Adrenal gland (tissue), 12 donors: ENCODE data around the gene ZCCHC3. TPM values are rescaled to one million over a fixed set of nuclear protein-coding genes. Genes with fewer than 3 reads are reported as not detected.

Experiments used
- DNase-seq, 7 donors: peaks; one replicate each; pipeline ENCODE4 v3.0.0-alpha.2; 2019 to 2020
- H3K27ac ChIP-seq, 5 donors: fragments of 200-600 bp; sonication (generic) in 4 of 5; 1 replicate in 3 of 5; 2 replicates in 2 of 5; pipeline versions ENCODE4 v1.5.1 to v1.8.0; 2016 to 2020; ENCODE audit warnings: mild to moderate bottlenecking in 1 of 5
- H3K27me3 ChIP-seq: fragments of 200-600 bp; 2 replicates; pipeline ENCODE4 v1.8.0; 2021
- H3K36me3 ChIP-seq, 2 donors: fragments of 200-600 bp; replicated peaks in 1 of 2; 1 replicate in 1 of 2; 2 replicates in 1 of 2; pipeline versions ENCODE4 v1.5.1 to v1.8.0; 2018 to 2022
- H3K4me1 ChIP-seq, 2 donors: fragments of 200-600 bp; replicated peaks in 1 of 2; 1 replicate in 1 of 2; 2 replicates in 1 of 2; pipeline versions ENCODE4 v1.5.1 to v1.8.0; 2018 to 2021
- H3K4me3 ChIP-seq, 4 donors: fragments of 200-600 bp; sonication (generic) in 3 of 4; one replicate each; pipeline ENCODE4 v1.5.1; 2016 to 2018
- H3K9me3 ChIP-seq, 3 donors: fragments of 200-600 bp; sonication (generic) in 1 of 3; replicated peaks in 1 of 3; 1 replicate in 2 of 3; 2 replicates in 1 of 3; pipeline versions ENCODE4 v1.5.1 to v1.8.0; 2016 to 2021
- POLR2A ChIP-seq, 2 donors: fragments of 450-650 bp; IDR thresholded peaks; one replicate each; pipeline ENCODE4 v1.6.1; 2017; ENCODE audit warnings: antibody characterized with exemption in 2 of 2, mild to moderate bottlenecking in 2 of 2, moderate library complexity in 1 of 2
- WGBS, 4 donors: extraction: QIAGEN DNeasy Blood & Tissue Kit in 2 of 4; methylation state at CpG; one replicate each; pipeline versions ENCODE4 v1.1.5 to v1.1.7; 2013 to 2017; 5-methylcytosine and 5-hydroxymethylcytosine counted together
- intact Hi-C, 2 donors: fragments of 100-400 bp; cut with DNase I; formaldehyde crosslinking; loops; one replicate each; pipeline versions ENCODE4 v1.14.1 to v1.15.0; 2022 to 2023
- polyA plus RNA-seq, 3 donors: library from polyadenylated mRNA; stranded (reverse); fragments of 200-250 nt in 2 of 3; fragments of 350-450 nt in 1 of 3; fragmentation: Illumina TruSeq in 1 of 3; extraction: RNeasy Lipid Tissue Mini Kit (QIAGEN cat#74804) in 1 of 3; gene quantifications; one replicate each; pipeline ENCODE4 v1.2.3, GENCODE V29; 2013 to 2014
- total RNA-seq, 9 donors: library from RNA; depleted of rRNA in 4 of 9; stranded (reverse); fragments of >200 nt in 4 of 9; fragments of 120-200 nt in 1 of 9; fragmentation: NEBNext Ultra II Directional in 1 of 9; extraction: Animal tissue kit (Norgen Biotek cat#: 25700) in 1 of 9; gene quantifications; one replicate each; pipeline versions ENCODE4 v1.1.0 to v1.2.4, GENCODE V29; 2013 to 2023
- TF ChIP-seq, protein P1 (sequence below), 6 experiments: fragments of 450-650 bp in 4 of 6; fragments of 200-600 bp in 2 of 6; sonication (generic) in 1 of 6; IDR thresholded peaks; 1 replicate in 5 of 6; 2 replicates in 1 of 6; pipeline versions ENCODE4 v1.5.1 to v1.8.0; 2016 to 2021; ENCODE audit warnings: antibody characterized with exemption in 6 of 6, mild to moderate bottlenecking in 2 of 6, moderate library complexity in 1 of 6
- donor health status: healthy with polysubstance abuse.
- donor health status: Bipolar disorder and iron deficiency.
- donor health status: DM: yes; HTN: yes; CAD: no.
- donor health status: DM: no; HTN: no; CAD: no.
- donor health status: DM: no; HTN: no; CAD: no.
- donor health status: DM: yes; HTN: yes; CAD: no.

ZCCHC3 gene
- total and polyA plus RNA-seq, 12 donors = 11.1 to 29.3 (median 16.3) TPM

- H3K4me1 ChIP-seq = peaks cover 8 to 16% of the 10 kb centered on the region in 2 donors
These were observed 11.2 kb downstream of the ZCCHC3 start for GRCh38 chr20:308427-309038.

DNA sequence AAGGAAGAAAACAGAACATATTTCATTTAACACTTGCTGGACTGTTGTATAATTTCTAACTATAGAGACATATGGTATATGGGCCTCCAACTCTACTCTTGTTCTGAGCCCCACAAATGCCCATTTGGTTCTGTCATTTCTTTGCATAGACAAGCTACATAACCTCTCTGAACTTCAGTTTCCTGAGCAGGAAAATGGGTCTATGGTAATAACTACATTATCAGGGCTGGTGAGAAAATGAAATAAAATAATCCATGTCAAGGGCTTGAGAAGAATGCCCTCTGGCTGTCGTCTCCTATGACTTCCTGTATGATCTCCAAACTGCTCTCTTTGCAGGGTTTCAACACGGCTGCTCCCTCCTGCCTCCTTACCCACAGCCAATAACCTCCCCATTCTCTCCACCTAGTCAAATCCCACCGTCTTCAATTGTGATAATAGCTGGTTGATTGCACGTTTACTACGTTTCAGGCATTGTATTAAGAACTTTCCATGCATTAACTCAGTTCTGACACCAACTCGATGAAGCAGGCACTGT is 12.0 kb downstream of the ZCCHC3 start:
- no peaks in the 10 kb centered on the region for H3K36me3 ChIP-seq
- no peaks in the 10 kb centered on the region for H3K27me3 ChIP-seq
- no peaks in the 10 kb centered on the region for H3K9me3 ChIP-seq
- peaks cover 8 to 16% of the 10 kb centered on the region in 2 donors for H3K4me1 ChIP-seq
- H3K27ac ChIP-seq = peak overlapping the region; percentile 63 to 93 (median 81)
- H3K4me3 ChIP-seq = peak overlapping the region in 2 of 4 donors; percentile 24 to 68
- DNase-seq = peak in 1 of 7 donors; percentile 27
- 2 to 6% (median 5%) methylated on average over 6 of the region's 6 CpGs for WGBS, 4 donors
- TF ChIP-seq, protein P1, sequence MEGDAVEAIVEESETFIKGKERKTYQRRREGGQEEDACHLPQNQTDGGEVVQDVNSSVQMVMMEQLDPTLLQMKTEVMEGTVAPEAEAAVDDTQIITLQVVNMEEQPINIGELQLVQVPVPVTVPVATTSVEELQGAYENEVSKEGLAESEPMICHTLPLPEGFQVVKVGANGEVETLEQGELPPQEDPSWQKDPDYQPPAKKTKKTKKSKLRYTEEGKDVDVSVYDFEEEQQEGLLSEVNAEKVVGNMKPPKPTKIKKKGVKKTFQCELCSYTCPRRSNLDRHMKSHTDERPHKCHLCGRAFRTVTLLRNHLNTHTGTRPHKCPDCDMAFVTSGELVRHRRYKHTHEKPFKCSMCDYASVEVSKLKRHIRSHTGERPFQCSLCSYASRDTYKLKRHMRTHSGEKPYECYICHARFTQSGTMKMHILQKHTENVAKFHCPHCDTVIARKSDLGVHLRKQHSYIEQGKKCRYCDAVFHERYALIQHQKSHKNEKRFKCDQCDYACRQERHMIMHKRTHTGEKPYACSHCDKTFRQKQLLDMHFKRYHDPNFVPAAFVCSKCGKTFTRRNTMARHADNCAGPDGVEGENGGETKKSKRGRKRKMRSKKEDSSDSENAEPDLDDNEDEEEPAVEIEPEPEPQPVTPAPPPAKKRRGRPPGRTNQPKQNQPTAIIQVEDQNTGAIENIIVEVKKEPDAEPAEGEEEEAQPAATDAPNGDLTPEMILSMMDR (IDR thresholded peaks at IDR 0.05) = no peak
- no peak for TF ChIP-seq POLR2A (IDR thresholded peaks at IDR 0.05)
- intact Hi-C loops = no loop called here

More at GRCh38 chr20:308427-309038, 11.2 kb downstream of the ZCCHC3 start:
- H3K27me3 ChIP-seq = no peaks in the 10 kb centered on the region
- no peaks in the 10 kb centered on the region for H3K9me3 ChIP-seq
- no peak overlapping the region for H3K4me3 ChIP-seq
- TF ChIP-seq POLR2A (IDR thresholded peaks at IDR 0.05) = no peak
- TF ChIP-seq, protein P1 (IDR thresholded peaks at IDR 0.05) = no peak
- intact Hi-C loops = no loop called here
- H3K27ac ChIP-seq = peak overlapping the region in 2 of 5 donors; percentile 93
- DNase-seq = no peak
- no peaks in the 10 kb centered on the region for H3K36me3 ChIP-seq
- WGBS, 4 donors = 68 to 78% (median 69%) methylated on average over 6 to 7 of the region's 7 CpGs

DNA sequence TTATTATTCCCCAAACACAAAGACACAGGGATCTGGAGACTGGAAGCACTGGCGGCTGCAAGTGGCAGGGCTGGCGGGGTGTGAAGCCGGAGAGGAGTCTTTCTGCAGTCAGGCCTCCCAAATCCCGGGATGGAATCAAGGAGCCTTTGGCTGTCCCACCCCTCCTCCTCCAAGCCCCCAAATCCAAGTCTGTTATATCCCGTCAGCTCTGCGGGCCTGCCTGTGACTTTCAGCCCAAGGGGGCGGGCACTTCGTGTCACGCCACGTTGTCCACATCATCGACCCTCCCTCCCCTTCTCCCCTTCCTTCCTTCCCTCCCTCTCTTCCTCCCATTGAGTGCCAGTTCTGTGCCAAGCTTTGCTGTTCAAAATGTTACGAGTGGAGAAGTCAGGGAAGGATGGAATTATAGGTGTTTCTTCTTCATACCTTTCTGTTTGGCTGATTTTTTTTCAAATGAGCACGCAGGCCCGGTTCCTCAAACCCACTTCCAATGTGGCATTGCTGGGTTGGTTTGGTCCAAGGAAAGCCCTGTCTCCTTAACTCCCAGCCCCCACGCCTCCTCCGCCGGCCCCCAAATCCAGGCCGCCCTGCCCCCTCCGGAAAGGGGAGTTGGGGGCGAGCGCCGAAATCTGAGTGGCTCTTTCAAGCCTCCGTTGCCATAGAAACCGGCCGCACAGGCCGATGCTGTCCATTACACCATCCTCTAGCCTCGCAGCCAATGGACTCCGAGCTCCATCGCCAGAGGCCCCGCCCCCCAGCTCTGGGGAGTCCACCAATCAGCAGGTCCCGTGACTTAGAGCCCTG is 12.7 kb downstream of the ZCCHC3 start:
- peak; percentile 98 to 100 (median 100) for DNase-seq
- no peaks in the 10 kb centered on the region for H3K9me3 ChIP-seq
- H3K4me1 ChIP-seq = peaks cover 8 to 16% of the 10 kb centered on the region in 2 donors
- H3K36me3 ChIP-seq = no peaks in the 10 kb centered on the region
- H3K4me3 ChIP-seq = peak overlapping the region in 2 of 4 donors; percentile 24 to 68
- TF ChIP-seq, protein P1 (IDR thresholded peaks at IDR 0.05) = peak in 1 of 6 experiments; percentile 3
- TF ChIP-seq POLR2A (IDR thresholded peaks at IDR 0.05) = peak in 1 of 2 donors; percentile 64
- WGBS, 4 donors = 2 to 4% (median 3%) methylated on average over 19 to 31 of the region's 31 CpGs
- H3K27ac ChIP-seq = peak overlapping the region; percentile 63 to 93 (median 81)
- intact Hi-C loops = no loop called here
- H3K27me3 ChIP-seq = no peaks in the 10 kb centered on the region

GRCh38 chr20:310645-311044 is 13.3 kb downstream of the ZCCHC3 start:
- TF ChIP-seq, protein P1 (IDR thresholded peaks at IDR 0.05) = no peak
- no peak for TF ChIP-seq POLR2A (IDR thresholded peaks at IDR 0.05)
- intact Hi-C loops = no loop called here
- 2 to 7% (median 5%) methylated on average over 7 of the region's 7 CpGs for WGBS, 4 donors
- Histone ChIP-seq H3K36me3 (no peaks in the 10 kb centered on the region), H3K27me3 (no peaks in the 10 kb centered on the region), H3K4me1 (peaks cover 8 to 16% of the 10 kb centered on the region in 2 donors), H3K27ac (peak overlapping the region in 4 of 5 donors; percentile 8 to 93 (median 32)), H3K4me3 (peak overlapping the region in 2 of 4 donors; percentile 24 to 68), H3K9me3 (no peaks in the 10 kb centered on the region)
- DNase-seq = no peak
